ENCODE data around the gene TCL1B.
A peak's percentile ranks its signal among the peaks of the same experiment; 100 is the strongest.
"Not testable (repeated sequence)": the region's sequence is repeated elsewhere in the genome, so short reads cannot be mapped to it uniquely, and the experiment has no call there.

The TCL1B gene

DNA sequence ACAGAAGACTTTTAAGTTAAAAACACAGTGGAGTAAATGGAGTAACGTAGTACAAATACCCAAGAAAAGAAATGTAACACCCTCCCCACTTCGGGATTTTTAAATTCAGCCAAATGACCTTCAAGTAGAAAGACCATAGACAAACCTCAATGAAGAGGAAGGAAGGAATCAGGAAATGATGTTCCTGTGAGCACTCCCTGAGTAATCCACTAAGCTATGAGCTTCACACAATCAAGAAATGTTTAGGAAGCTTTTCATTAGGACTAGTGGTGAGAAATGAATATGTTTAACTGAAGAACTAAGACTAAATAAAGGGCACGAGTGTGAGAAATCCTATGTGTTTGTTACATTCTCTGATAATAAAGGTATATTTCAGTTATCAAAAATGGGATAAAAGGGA is 17.6 kb downstream of the TCL1B start:
- FAIRE-seq, result no peak

DNA sequence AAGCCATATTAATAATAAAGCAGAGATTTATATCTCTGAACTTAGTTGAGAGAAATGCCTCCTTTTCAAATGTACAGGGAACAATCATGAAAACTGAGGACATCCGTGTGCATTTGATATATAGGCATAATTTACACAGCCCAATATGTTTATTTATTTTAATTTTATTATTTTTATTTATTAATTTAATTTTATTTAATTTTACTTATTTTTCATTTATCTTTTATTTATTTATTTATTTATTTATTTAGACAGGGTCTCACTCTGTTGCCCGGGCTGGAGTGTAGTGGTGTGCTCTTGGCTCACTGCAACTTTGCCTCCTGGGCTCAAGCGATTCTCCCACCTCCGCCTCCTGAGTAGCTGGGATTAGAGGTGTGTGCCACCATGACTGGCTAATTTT is 19.3 kb downstream of the TCL1B start:
- peak; percentile 15 for FAIRE-seq

DNA sequence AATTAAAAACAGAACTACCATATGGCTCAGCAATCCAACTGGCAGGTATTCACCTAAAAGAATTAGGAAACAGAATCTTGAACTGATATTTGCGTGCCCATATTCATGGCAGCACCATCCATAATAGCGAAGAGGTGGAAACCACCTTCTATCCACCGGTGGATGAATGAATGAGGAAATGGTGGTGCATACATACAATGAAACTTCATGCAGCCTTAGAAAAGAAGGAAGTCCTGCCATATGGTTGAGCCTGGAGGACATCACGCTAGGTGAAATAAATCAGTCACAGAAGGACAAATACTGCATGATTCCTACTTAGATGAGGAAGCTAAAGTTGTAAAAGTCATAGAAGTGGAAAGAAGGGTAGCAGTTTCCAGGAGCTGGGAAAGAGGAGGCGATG is 21.1 kb downstream of the TCL1B start:
- no peak for FAIRE-seq

DNA sequence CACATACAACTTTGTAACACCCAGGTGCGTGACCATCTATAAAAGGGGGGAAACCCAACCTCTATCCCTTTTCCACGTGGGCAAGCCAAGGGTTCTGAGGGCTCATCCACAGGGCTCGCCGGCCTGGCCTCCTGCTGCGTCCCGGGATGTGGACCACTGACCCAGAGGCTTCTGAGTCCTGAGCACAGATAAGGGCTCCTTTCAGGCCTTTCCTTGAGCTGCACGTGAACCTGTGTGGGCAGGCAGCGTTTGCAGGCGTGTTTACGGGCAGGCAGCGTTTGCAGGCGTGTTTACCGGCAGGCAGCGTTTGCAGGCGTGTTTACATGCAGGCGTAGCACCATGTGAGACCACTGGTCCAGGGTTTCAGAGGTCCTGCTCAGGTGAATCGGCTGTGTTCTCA is 23.9 kb downstream of the TCL1B start:
- FAIRE-seq, result no peak

DNA sequence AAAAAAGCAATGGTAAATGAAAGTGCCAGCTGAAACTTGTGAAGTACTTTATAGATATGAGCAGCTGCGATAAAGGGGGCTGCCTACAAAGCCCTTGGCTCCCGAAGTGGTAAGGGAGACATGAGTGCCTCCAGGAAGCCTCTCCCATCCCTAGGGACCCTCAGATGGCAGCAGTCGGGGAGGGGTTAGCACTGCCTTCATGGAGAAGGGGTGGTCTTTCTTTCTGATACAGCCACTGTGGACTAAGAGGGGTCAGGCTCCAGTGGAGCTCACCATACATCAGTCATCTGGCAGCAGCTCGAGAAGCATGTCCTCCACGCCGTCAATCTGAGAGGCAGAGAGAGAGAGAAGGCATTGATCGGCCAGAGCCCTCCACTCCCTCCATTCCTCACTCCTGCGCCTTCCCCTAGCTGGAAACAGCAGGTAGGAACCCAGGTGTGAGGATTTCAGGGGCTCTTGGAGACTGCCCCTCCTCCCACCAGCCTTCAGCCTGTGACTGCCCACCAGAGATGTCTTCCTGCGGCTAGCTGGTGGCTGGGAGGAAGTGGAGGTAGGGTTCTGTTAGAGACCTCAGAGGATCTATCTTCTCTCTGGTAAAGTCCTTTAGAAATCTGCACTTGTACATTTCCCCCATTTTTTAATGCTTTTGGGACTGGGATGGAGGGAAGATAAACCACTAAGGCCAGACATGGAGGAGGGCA is 25.4 kb downstream of the TCL1B start:
- no peak for FAIRE-seq

DNA sequence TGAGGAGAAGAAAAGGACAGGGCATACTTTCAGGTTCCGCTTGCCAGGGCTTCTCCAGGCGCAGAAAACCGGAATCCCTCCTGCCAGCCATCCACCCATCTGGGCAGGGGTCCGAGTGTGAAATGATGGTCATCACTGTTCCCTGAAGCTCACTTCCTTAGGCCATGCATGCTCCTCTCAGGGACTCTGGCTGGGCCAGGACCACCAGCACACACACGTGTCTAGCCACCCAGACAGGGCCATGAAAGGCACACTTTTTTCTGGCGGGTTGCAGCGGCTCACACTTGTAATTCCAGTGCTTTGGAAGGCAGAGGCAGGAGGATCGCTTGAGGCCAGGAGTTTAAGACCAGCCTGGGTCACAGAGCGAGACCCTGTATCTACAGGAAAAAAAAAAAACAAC is 26.2 kb downstream of the TCL1B start:
- no peak for FAIRE-seq

DNA sequence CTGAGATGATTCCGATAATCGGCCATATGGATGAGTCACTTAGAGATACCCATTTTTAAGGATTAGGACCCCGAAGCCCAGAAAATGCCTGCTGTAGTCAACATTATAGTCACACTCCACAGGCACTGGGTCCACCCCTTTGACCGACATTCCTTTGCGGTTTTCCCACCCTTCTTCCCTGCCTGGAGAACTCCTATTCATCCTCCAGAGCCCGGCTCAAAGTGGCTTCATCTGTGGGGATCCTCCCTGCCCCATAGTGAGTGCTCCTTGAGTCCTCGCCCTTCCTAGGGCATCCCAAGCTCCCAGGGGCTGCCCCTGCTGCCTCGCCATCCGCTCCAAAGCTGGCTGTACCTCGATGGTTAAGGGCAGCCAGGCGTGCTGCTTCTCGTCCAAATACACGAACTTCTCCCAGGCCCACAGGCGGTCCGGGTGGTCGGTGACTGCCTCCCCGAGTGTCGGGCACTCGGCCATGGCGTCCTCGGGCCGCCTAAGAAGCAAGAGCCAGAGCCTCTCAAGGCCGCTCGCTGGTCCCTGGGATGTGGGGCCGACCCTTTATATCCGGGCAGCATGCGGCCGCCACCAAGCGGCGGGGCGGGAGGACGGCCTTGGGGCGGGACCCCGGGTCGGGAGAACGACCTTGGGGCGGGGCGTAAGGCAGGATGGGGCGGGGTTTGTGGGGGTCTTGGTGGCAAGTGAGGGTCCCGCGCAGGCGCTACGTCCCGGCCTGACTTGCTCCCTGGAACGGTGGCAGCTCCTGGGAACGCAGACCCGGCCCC is 27.6 kb downstream of the TCL1B start, which contains the start of gene TCL1A:
TSS of gene TCL1A (minus strand) at position 530 of the 776 bp plus-strand sequence. CDS start at position 471, 59 bp downstream.
- no peak for FAIRE-seq

DNA sequence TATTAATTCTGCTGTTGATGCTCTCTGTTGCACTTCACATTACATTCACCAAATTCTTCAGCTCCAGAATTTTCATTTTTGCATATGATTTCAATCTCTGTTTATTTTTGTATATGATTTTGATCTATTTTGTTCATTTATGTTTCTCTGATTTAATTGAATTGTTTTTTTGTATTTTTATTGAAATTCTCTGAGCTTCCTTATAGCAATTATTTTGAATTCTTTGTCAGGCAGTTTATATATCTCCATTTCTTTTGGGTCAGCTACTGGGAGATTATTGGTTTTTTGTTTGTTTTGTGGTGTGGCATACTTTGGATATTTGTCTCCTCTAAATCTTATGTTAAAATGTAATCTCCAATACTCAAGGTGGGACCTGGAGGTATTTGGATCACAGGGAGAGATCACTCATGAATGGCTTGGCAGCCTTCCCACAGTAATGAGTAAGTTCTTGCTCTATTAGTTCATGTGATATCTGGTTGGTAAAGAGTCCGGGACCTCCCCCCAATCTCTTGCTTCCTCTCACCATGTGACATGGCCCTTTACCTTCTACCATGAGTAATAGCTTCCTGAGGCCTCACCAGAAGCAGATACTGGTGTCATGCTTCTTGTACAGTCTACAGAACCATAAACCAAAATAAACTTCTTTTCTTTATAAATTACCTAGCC is 36.4 kb downstream of the TCL1B start:
- FAIRE-seq, result peak; percentile 46

DNA sequence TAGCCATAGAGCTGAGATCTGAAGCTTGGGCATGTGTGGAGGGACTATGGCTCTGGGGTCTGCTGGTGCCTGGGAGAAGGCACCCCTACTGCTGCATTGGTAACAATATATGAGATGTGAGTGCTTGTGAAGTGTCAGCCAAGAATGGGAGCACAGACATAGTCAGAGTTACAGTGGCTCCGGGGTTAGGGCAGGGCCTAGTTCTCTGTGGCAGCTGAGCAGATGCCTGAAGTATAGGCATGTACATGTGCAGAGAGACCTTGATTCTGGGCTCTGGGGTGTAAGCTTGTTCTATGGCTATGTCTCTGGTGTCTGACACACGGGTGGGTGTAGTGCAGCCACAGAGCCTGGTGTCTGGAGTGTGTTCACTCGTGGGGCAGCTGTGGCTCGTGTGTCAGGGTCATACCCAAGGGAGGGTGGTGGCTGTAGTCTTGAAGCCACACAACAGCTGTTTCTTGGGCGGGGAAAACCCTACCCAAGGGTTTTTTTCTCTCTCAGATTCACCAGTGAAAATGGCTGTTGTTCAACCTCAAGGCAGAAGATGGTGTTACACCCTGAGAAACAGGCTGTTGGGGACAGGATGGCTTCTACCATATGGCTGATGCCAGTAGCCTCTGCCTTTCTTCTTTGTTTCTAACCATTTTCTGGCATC is 39.6 kb downstream of the TCL1B start:
- FAIRE-seq, result no peak

DNA sequence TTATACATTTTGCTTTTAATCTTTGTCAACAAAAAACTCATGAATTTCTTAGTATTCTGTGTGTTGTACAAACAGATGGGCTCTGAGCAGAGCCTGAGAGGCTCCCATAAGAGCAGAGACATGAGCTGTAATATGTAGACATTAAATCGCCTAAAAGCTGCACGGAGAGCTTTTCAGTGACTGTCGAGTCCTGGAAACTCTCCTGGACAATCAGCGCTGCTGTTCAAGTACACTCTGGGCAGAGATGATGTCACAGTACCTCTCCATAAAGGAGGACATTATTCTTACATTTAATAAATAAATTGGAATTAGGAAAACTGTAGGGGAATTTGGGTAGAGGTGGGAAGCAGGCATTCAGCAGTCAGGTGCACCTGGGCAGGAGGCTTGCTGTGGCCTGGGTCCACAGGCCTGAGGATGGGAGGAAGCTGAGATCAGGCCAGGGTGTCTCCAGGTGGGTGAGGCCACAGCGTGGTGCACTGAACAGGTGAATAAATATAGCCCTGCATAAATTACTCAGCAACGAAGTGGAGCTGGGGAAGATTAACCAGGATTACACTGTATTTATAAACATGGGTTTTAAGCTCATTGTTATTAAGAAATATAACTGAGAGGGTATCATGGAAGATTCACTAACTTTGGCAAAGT is 41.0 kb downstream of the TCL1B start:
- FAIRE-seq, result no peak

DNA sequence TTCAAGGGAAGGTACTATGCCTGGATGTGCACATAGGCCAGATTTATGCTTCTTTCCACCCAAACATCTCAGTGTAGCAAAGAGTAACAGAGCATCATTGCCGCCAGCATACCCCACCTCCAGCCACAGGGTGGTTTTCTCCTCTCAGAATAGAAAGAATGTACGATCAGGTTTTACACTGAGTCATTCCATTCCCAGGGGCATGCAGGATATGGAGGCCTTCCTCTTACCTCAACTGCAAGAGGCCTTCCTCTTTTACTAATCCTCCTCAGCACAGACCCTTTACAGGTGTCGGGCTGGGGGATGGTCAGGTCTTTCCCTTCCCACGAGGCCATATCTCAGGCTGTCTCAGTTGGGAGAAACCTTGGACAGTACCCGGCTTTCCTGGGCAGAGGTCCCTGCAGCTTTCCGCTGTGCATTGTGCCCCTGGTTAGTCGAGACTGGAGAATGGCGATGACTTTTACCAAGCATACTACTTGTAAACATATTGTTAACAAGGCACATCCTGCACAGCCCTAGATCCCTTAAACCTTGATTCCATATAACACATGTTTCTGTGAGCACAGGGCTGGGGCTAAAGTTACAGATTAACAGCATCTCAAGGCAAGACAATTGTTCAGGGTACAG is 43.3 kb downstream of the TCL1B start:
- FAIRE-seq, result not testable (repeated sequence)

DNA sequence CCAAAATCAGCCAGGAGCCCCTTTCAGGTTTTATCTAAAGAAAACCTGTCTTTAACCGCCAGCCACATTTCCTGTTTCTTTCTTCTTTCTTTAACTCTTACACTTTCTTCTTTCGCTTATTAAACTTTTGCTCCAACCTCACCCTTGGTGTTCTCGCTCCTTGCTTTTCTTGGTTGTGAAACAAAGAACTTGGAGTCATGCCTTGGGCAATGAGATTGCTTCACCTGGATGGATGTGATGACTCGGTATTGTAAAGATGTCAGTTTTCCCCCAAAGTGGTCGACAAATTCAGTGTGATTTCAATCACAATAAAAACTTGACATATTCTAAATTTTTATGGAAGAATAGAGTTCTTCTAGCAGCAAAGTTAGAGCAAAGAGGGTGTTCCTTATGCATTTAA is 43.9 kb downstream of the TCL1B start:
- no peak for FAIRE-seq

DNA sequence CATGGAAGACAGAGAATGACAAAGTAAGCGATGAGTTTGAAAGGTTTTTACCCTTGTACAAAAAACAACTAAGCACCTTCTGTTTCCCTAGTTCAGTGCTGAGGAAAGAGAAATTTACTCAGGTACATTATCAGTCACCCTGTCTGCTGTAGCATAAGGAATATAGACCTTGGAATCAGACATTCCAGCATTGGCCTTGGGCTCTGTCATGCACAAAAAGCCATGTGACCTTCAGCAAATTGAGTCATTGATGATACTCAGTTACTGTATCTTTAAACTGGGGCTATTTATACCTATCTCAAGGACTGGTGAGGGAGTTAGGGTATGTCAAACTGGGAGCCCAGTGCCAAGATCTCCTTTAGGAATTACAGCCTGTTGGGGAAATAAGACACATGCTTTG is 47.0 kb downstream of the TCL1B start:
- no peak for FAIRE-seq

DNA sequence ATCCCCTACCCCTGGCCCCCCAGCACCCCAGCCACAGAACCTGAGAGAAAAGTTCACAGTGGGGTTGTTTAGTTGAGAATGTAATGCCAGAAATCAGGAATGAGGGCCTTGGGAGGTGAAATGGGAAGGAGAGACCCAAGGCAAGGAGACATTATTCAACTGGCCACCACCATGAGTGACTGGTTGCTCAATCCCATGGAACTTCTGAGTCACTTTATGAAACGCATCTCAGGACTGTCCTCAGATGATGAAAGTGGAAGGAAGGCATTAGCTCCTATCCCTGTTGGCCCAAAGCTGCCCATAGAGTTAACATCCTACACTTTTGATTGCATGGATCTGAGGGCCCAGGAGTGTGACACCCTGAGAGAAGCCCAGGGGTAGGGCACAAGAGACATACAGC is 53.1 kb downstream of the TCL1B start:
- FAIRE-seq, result no peak

DNA sequence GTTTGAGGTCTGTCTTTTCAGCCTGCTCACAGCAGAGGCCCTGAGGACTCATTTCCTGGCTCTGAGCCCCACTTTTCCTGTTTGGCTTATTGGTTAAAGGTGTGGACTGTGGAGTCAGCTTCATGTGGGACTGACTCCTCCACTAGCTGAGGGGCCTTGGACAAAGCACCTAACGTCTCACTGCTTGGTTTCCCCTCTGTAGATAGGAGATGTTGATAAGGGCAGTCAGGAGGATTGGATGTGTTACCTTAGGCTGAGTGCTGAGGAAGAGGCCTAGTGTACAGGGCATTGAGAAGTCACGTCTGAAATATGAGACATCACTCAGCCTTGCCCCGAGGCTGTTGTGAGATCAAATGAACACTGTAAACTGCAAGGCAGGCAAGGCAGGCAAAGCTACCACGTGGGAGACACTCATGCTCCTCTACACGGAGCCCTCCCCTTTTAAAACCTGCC is 54.8 kb downstream of the TCL1B start:
- FAIRE-seq, result no peak

DNA sequence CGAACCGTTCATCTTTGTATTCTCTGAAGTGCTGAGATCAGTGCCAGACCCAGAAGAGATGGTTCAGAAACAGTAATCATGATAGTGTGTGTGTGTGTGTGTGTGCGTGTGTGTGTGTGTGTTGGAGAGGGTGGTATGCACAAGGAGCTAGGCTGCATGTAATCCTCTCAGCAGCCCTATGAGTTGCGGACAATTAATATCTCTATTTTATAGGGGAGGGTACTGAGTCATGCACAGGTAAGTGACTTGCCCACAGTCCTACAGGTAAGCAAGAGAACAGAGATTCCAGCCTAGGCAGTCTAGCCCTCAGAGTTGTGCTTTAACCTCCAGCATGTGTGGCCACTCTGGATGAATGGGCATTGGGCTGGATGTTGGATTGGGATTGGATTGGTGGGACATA is 55.6 kb downstream of the TCL1B start:
- no peak for FAIRE-seq

All from endometrium (tissue), 2 donors.